ENCODE measurements around the gene UTP18.
"Not testable (repeated sequence)": the region's sequence is repeated elsewhere in the genome, so short reads cannot be mapped to it uniquely, and the experiment has no call there.

The UTP18 gene

GRCh38 chr17:51330861-51331503 lies 70.6 kb downstream of the UTP18 start:
- DNase-seq (ENCODE audit: low spot score): not testable (repeated sequence)

DNA sequence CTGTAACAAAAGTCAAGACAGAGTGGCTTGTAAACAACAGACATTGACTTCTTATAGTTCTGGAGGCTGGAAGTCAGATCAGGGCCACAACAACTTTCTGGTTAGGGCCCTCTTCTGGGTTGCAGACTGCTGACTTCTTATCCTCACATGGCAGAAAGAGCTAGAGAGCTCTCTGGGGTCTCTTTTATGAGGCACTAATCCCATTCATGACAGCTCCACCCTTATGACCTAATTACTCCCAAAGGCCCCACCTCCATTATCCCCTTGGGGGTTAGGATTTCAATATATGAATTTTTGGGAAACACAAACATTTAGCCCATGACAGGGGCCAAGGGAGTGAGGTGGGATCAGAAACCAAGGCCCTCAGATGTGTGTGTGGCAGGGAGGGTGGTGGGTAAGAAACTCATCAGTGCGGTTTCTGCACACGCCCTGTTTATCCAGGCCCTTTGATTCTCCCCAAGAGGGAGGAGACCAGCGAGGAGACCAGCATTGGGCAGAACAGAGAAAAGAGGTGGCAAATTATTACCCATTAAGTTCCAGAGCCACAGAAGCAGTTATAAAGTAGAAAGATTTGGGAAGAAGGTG lies 74.8 kb downstream of the UTP18 start:
- DNase-seq (ENCODE audit: low spot score): no peak

DNA sequence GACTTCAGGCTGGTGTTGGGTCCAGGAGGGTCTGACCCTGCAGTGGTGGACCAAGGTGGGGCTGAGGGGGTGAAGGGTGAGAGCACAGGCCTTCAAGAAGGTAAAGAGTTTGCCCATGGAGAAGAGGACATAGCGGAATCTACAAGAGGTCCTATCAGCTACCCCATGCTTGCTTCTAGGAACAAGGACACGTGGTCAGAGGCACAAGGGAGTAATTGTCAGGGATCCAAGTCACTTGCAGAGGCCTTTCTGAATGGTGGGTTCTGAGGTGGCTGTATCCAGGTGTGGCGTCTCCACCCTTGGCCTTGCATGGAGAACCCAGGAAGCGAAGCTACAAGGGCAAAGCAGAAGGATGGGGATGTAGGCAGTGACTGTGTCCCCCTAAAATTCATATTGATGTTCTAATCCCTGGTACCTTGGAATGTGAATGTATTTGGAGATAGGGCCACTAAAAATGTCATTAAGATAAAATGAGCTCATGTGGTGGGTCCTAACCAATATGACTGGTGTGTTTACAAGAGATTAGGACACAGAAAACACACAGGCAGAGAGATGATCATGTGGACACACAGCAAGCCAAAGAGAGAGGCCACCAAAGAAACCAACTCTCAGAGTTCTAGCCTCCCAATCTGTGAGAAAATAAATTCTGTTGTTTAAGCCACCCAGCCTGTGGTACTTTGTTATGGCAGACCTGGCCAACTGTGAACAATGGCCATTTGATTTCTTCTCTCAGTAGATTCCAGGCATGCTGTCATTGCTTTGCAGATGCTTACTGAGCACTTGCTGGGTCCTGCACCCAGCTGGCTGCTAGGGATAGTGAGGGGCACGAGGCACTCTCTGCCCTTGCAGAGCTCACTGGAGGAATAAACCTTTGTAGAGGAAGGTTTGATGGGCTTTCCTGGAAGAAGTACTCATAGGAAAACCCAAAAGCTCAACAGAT lies 75.8 kb downstream of the UTP18 start:
- no peak for DNase-seq (ENCODE audit: low spot score)

- no peak for DNase-seq (ENCODE audit: low spot score)
Observed at GRCh38 chr17:51341457-51341856, 81.1 kb downstream of the UTP18 start.

DNA sequence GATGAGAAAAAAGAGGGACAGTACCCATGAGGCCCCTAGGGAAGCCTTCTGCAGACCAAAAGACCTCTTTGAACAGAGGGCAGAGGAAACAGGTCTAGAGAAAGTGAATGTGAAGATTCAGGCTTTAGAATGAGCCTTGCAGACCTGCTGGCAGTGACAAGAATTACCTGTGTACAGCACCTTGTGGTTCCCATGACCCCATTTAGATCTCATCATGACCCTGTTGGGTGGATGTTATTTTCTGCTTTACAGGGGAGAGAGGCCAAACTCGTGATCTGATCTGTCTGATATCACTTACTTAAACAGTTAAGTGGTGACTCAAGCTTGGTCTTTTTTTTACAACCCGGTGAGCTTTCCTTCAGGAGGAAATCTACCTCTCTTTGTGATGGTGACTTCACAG lies 81.9 kb downstream of the UTP18 start:
- no peak for DNase-seq (ENCODE audit: low spot score)

DNA sequence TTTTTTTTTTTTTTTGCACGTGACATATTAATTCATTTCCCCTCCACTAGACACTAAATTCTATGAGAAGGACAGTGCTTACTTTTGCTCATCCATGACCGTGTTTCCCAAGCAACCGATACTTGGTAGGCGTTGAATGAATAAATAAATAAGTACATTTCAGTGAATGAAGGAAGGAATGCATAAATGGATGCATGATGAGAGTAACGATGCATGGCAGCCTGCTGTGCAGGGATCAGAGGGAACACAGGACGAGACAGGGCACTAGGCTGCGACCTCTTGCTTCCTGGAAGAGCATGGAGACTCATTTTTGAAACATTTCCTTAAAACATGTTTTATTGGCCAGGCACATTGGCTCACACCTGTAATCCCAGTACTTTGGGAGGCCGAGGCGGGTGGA lies 84.2 kb downstream of the UTP18 start:
- DNase-seq (ENCODE audit: low spot score): no peak

- peak; percentile 15 for DNase-seq (ENCODE audit: low spot score)
Observed at GRCh38 chr17:51346218-51346982, 86.1 kb downstream of the UTP18 start.
